Ishikawa (cell line): ENCODE data around the gene GSN.

Experiments
- CEBPB ChIP-seq: IDR thresholded peaks from 2 replicates; pipeline ENCODE4 v1.6.1; 2012
- CREB1 ChIP-seq: IDR thresholded peaks from 2 replicates; pipeline ENCODE4 v1.6.1; 2012; ENCODE audit warnings: low read depth
- EGR1 ChIP-seq: IDR thresholded peaks from 2 replicates; pipeline ENCODE4 v1.6.1; 2012
- EP300 ChIP-seq: IDR thresholded peaks from 2 replicates; pipeline ENCODE4 v1.6.1; 2012; ENCODE audit warnings: borderline replicate concordance
- FOXM1 ChIP-seq: IDR thresholded peaks from 2 replicates; pipeline ENCODE4 v1.6.1; 2012; ENCODE audit warnings: low read depth, borderline replicate concordance
- MAX ChIP-seq: IDR thresholded peaks from 2 replicates; pipeline ENCODE4 v1.6.1; 2012
- NFIC ChIP-seq: IDR thresholded peaks from 2 replicates; pipeline ENCODE4 v1.6.1; 2012
- RAD21 ChIP-seq: IDR thresholded peaks from 2 replicates; pipeline ENCODE4 v1.6.1; 2012; ENCODE audit warnings: low read depth
- REST ChIP-seq: IDR thresholded peaks from 2 replicates; pipeline ENCODE4 v1.6.1; 2012; ENCODE audit warnings: low read depth, mild to moderate bottlenecking
- TAF1 ChIP-seq: IDR thresholded peaks from 2 replicates; pipeline ENCODE4 v1.6.1; 2012; ENCODE audit warnings: low read depth, mild to moderate bottlenecking
- TCF12 ChIP-seq: IDR thresholded peaks from 2 replicates; pipeline ENCODE4 v1.6.1; 2012; ENCODE audit warnings: low read depth
- TEAD4 ChIP-seq: IDR thresholded peaks from 2 replicates; pipeline ENCODE4 v1.6.1; 2012
- YY1 ChIP-seq: IDR thresholded peaks from 2 replicates; pipeline ENCODE4 v1.6.1; 2012; ENCODE audit warnings: low read depth
- TF ChIP-seq, protein P1 (sequence below): IDR thresholded peaks from 2 replicates; pipeline ENCODE4 v1.6.1; 2012

- TF ChIP-seq EGR1, result no peak
- no peak for TF ChIP-seq CREB1
- TF ChIP-seq MAX, result no peak
- TF ChIP-seq TCF12, result no peak
- TF ChIP-seq YY1, result no peak
- TF ChIP-seq EP300, result no peak
- TF ChIP-seq, protein P1, sequence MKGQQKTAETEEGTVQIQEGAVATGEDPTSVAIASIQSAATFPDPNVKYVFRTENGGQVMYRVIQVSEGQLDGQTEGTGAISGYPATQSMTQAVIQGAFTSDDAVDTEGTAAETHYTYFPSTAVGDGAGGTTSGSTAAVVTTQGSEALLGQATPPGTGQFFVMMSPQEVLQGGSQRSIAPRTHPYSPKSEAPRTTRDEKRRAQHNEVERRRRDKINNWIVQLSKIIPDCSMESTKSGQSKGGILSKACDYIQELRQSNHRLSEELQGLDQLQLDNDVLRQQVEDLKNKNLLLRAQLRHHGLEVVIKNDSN, result no peak
- no peak for TF ChIP-seq RAD21
- TF ChIP-seq FOXM1, result no peak
- TF ChIP-seq TAF1, result no peak
- no peak for TF ChIP-seq TEAD4
- no peak for TF ChIP-seq REST
- no peak for TF ChIP-seq CEBPB
- no peak for TF ChIP-seq NFIC
These were observed 26.3 kb downstream of the GSN start for GRCh38 chr9:121294151-121294743.
